HepG2 (cell line): ENCODE data around the gene TUT1. TPM values are rescaled to one million over a fixed set of nuclear protein-coding genes. Genes with fewer than 3 reads are reported as not detected.
A peak's percentile ranks its signal among the peaks of the same experiment; 100 is the strongest.

Experiments used
- AHR ChIP-seq: IDR thresholded peaks from 2 replicates; pipeline ENCODE4 v1.6.1; 2018; ENCODE audit warnings: missing genetic modification reagents, missing compliant biosample characterization
- GABPB1 ChIP-seq: IDR thresholded peaks from 2 replicates; pipeline ENCODE4 v1.6.1; 2016; ENCODE audit warnings: mild to moderate bottlenecking, missing genetic modification reagents, moderate library complexity, missing compliant biosample characterization
- HIC2 ChIP-seq: sonication (generic); formaldehyde crosslinking; IDR thresholded peaks from 2 replicates; pipeline ENCODE4 v1.9.0; 2022; ENCODE audit warnings: low read depth, missing genetic modification reagents
- KMT2B ChIP-seq: IDR thresholded peaks from 2 replicates; pipeline ENCODE4 v1.6.1; 2016; ENCODE audit warnings: missing genetic modification reagents, missing compliant biosample characterization
- SOX5 ChIP-seq: IDR thresholded peaks from 2 replicates; pipeline ENCODE4 v1.6.1; 2016; ENCODE audit warnings: borderline replicate concordance
- SP2 ChIP-seq: sonication (generic); formaldehyde crosslinking; IDR thresholded peaks from 2 replicates; pipeline ENCODE4 v1.5.1; 2020; ENCODE audit warnings: mild to moderate bottlenecking, missing genetic modification reagents
- TRAFD1 ChIP-seq: sonication (generic); formaldehyde crosslinking; IDR thresholded peaks from 2 replicates; pipeline ENCODE4 v1.5.1; 2020; ENCODE audit warnings: missing genetic modification reagents, mild to moderate bottlenecking, borderline replicate concordance
- ZNF564 ChIP-seq: sonication (generic); formaldehyde crosslinking; IDR thresholded peaks from 2 replicates; pipeline ENCODE4 v1.8.1; 2023; ENCODE audit warnings: mild to moderate bottlenecking, missing genetic modification reagents
- ZNF691 ChIP-seq: sonication (generic); formaldehyde crosslinking; IDR thresholded peaks from 2 replicates; pipeline ENCODE4 v1.4.0; 2020; ENCODE audit warnings: missing genetic modification reagents, low read depth, mild to moderate bottlenecking, borderline replicate concordance
- ZNF7 ChIP-seq: IDR thresholded peaks from 2 replicates; pipeline ENCODE4 v1.6.1; 2016; ENCODE audit warnings: missing biosample characterization, missing genetic modification reagents
- polyA plus RNA-seq, 8 experiments: library from polyadenylated mRNA; depleted of rRNA in 3 of 8; stranded (reverse) in 7 of 8; unstranded in 1 of 8; fragments of >200 nt; fragmentation: Illumina TruSeq in 4 of 8; extraction: Trizol in 4 of 8; gene quantifications; 2 replicates each; pipeline versions ENCODE4 v1.2.1 to v1.2.3, GENCODE V29; 2011 to 2016; ENCODE audit warnings: low read depth in 4 of 8, missing spikeins in 1 of 8, mixed read lengths in 1 of 8; ENCODE audit not compliant: insufficient read depth in 1 of 8
- total RNA-seq, 5 experiments: library from RNA; depleted of rRNA; stranded (reverse); fragments of >200 nt; fragmentation: Illumina TruSeq; extraction: Trizol; gene quantifications; 2 replicates each; pipeline ENCODE4 v1.2.3, GENCODE V29; 2016; ENCODE audit warnings: low read depth in 1 of 5
- TF ChIP-seq, protein P1 (sequence below): sonication (generic); formaldehyde crosslinking; IDR thresholded peaks from 2 replicates; pipeline ENCODE4 v1.5.0; 2020; ENCODE audit warnings: mild to moderate bottlenecking, missing genetic modification reagents
- TF ChIP-seq, protein P2 (sequence below): sonication (generic); formaldehyde crosslinking; IDR thresholded peaks from 2 replicates; pipeline ENCODE4 v1.8.0; 2023; ENCODE audit warnings: mild to moderate bottlenecking, missing genetic modification reagents
- TF ChIP-seq, protein P3 (sequence below): sonication (generic); formaldehyde crosslinking; IDR thresholded peaks from 2 replicates; pipeline ENCODE4 v1.4.0; 2020; ENCODE audit warnings: mild to moderate bottlenecking, missing genetic modification reagents, borderline replicate concordance
- TF ChIP-seq, protein P4 (sequence below): sonication (generic); formaldehyde crosslinking; IDR thresholded peaks from 2 replicates; pipeline ENCODE4 v1.4.0; 2020; ENCODE audit warnings: missing genetic modification reagents

Gene TUT1
- total and polyA plus RNA-seq, 2 of the 13 experiments (the other 11 are each of a cell fraction or from before 2014, with no cell fraction given): 9.7 to 14.3 TPM

- TF ChIP-seq, protein P1, sequence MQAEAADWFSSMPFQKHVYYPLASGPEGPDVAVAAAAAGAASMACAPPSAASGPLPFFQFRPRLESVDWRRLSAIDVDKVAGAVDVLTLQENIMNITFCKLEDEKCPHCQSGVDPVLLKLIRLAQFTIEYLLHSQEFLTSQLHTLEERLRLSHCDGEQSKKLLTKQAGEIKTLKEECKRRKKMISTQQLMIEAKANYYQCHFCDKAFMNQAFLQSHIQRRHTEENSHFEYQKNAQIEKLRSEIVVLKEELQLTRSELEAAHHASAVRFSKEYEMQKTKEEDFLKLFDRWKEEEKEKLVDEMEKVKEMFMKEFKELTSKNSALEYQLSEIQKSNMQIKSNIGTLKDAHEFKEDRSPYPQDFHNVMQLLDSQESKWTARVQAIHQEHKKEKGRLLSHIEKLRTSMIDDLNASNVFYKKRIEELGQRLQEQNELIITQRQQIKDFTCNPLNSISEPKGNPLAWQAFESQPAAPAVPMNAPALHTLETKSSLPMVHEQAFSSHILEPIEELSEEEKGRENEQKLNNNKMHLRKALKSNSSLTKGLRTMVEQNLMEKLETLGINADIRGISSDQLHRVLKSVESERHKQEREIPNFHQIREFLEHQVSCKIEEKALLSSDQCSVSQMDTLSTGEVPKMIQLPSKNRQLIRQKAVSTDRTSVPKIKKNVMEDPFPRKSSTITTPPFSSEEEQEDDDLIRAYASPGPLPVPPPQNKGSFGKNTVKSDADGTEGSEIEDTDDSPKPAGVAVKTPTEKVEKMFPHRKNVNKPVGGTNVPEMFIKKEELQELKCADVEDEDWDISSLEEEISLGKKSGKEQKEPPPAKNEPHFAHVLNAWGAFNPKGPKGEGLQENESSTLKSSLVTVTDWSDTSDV: no peak
- TF ChIP-seq SP2 (CRISPR knock-in tag) (no peak), ZNF7 (CRISPR knock-in tag) (no peak), KMT2B (CRISPR knock-in tag) (no peak), HIC2 (CRISPR knock-in tag) (no peak), ZNF691 (CRISPR knock-in tag) (no peak), SOX5 (CRISPR knock-in tag) (no peak), TRAFD1 (CRISPR knock-in tag) (0 out of 2 replicates have a peak, but pooled peaks have one; percentile 63), GABPB1 (CRISPR knock-in tag) (peak; percentile 42; the same call in 1 of the 2 replicates), AHR (CRISPR knock-in tag) (no peak), ZNF564 (CRISPR knock-in tag) (no peak)
- TF ChIP-seq, protein P2, sequence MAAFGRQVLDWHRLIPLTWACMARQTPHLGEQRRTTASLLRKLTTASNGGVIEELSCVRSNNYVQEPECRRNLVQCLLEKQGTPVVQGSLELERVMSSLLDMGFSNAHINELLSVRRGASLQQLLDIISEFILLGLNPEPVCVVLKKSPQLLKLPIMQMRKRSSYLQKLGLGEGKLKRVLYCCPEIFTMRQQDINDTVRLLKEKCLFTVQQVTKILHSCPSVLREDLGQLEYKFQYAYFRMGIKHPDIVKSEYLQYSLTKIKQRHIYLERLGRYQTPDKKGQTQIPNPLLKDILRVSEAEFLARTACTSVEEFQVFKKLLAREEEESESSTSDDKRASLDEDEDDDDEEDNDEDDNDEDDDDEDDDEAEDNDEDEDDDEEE (CRISPR knock-in tag): no peak
- TF ChIP-seq, protein P3, sequence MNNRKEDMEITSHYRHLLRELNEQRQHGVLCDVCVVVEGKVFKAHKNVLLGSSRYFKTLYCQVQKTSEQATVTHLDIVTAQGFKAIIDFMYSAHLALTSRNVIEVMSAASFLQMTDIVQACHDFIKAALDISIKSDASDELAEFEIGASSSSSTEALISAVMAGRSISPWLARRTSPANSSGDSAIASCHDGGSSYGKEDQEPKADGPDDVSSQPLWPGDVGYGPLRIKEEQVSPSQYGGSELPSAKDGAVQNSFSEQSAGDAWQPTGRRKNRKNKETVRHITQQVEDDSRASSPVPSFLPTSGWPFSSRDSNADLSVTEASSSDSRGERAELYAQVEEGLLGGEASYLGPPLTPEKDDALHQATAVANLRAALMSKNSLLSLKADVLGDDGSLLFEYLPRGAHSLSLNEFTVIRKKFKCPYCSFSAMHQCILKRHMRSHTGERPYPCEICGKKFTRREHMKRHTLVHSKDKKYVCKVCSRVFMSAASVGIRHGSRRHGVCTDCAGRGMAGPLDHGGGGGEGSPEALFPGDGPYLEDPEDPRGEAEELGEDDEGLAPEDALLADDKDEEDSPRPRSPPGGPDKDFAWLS (CRISPR knock-in tag): no peak
- TF ChIP-seq, protein P4, sequence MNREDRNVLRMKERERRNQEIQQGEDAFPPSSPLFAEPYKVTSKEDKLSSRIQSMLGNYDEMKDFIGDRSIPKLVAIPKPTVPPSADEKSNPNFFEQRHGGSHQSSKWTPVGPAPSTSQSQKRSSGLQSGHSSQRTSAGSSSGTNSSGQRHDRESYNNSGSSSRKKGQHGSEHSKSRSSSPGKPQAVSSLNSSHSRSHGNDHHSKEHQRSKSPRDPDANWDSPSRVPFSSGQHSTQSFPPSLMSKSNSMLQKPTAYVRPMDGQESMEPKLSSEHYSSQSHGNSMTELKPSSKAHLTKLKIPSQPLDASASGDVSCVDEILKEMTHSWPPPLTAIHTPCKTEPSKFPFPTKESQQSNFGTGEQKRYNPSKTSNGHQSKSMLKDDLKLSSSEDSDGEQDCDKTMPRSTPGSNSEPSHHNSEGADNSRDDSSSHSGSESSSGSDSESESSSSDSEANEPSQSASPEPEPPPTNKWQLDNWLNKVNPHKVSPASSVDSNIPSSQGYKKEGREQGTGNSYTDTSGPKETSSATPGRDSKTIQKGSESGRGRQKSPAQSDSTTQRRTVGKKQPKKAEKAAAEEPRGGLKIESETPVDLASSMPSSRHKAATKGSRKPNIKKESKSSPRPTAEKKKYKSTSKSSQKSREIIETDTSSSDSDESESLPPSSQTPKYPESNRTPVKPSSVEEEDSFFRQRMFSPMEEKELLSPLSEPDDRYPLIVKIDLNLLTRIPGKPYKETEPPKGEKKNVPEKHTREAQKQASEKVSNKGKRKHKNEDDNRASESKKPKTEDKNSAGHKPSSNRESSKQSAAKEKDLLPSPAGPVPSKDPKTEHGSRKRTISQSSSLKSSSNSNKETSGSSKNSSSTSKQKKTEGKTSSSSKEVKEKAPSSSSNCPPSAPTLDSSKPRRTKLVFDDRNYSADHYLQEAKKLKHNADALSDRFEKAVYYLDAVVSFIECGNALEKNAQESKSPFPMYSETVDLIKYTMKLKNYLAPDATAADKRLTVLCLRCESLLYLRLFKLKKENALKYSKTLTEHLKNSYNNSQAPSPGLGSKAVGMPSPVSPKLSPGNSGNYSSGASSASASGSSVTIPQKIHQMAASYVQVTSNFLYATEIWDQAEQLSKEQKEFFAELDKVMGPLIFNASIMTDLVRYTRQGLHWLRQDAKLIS: no peak
Observed at GRCh38 chr11:62542750-62543567, 48.4 kb downstream of the TUT1 start (continued).
